Colon (tissue), 2 donors: ENCODE results near the gene ABCA7.

Source experiments
- FAIRE-seq: peaks from 2 replicates; lab custom pipeline; 2012; peaks lifted over from hg19 to GRCh38; lab: Jason Lieb, UNC
- donor health status: control.
- donor health status: control.

ABCA7 gene

DNA sequence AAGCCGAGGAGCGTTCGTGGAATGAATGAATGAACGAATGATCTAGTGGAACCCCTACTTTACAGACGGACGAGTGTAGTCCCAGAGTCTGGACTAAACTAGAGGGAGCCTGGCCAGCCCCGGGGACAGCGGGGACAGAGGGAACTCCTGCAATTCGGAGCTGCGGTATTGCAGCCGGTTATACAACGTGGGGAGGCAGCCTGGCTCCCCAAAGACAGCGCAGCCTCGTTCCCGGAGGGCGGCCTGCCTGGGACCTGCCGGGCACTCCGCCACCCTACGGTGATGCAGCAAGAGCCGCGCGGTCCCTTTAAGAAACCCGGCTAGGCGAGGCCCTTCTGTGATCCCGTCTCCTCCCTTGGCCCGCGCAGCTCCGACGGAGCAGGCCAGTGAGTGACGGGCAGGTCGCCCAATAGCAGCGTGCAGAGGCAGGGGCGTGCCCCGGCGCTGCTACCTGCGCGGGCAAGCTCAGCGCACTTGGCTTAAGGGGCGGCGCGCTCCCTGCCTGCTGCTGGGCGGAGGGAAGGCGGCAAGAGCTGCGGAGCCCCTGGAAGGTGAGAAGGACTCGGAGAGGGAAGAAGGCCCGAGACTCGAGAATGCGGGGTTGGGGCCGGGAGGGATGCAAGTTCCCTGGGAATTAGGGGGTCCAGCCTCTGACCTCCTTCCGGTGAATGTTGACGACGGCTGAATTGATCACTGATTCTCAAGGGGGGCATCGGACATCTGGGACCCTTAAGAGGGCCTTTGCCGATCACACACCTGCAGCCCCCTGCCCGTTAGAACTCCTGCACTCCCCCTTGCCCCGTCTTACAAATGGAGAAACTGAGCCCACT is at the start of gene ABCA7:
TSS of gene ABCA7 (plus strand) at position 462 of the 830 bp plus-strand sequence. CDS start 1,255 bp downstream, outside the sequence.
- no peak for FAIRE-seq

DNA sequence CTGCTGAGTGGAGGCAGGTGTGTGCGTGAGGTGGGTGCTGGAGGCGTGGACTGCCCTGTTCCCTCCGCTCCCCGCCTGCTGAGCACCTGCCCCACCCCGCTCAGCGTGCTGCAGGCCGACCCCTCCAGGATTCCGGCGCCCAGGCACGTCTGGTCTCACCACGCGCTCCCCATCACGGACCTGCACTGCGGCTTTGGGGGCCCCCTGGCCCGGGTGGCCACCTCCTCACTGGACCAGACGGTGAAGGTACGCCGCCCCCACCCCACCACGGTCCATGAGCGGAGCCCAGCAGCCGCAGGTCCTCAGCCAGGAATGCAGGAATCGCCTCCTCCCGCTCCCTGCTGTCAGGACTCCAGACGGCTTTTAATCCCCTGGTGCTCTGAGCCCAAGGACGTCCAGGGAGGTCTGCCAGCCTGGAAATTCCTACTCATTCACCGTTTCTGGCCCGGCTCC is 49.8 kb upstream of the ABCA7 start:
- FAIRE-seq, result no peak

- no peak for FAIRE-seq
Observed at GRCh38 chr19:990746-991145, 49.2 kb upstream of the ABCA7 start.

DNA sequence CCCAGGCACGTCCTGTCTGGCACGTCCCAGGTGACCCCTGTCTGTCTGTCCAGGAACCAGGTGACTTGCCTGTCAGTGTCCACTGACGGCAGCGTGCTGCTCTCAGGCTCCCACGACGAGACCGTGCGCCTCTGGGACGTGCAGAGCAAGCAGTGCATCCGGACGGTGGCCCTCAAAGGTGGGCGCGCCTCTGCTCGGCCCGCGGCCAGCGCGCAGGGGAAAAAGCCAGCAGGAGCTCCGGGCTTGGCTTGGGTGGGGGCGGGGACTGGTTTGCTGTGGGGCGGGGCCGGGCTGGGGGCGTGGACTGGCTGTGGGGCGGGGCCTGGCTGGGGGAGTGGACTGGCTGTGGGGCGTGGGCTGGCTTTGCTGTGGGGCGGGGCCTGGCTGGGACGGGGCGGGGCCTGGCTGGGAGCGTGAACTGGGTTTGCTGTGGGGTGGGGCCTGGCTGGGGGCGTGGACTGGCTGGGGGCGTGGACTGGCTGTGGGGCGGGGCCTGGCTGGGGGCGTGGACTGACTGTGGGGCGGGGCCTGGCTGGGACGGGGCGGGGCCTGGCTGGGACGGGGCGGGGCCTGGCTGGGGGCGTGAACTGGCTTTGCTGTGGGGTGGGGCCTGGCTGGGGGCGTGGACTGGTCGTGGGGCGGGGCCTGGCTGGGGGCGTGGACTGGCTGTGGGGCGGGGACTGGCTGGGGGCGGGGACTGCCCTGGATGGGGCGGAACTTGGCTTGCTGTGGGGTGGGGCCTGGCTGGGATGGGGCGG is 48.6 kb upstream of the ABCA7 start:
- FAIRE-seq, result no peak

- no peak for FAIRE-seq
Observed at GRCh38 chr19:991932-992669, 47.8 kb upstream of the ABCA7 start.

DNA sequence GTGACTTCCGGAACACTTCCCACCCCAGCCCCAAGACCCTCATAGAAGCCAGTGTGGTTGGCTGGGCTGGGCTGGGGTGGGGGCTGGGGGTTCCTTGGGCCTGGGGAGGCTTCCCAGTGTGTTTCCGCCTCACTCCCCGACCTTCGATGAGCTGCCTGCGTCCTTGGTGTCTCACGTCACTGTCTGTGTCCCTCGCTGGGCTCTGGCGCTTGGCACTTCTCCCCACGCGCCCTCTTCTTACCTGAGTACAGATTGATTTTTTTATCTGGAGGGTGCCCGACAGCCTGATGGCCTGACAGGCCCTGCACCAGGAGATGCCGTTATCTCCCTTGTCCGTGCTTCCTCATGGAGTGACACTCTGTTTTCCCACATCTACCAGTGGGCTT is 47.2 kb upstream of the ABCA7 start:
- FAIRE-seq, result no peak

- no peak for FAIRE-seq
Observed at GRCh38 chr19:993361-993830, 46.5 kb upstream of the ABCA7 start.

DNA sequence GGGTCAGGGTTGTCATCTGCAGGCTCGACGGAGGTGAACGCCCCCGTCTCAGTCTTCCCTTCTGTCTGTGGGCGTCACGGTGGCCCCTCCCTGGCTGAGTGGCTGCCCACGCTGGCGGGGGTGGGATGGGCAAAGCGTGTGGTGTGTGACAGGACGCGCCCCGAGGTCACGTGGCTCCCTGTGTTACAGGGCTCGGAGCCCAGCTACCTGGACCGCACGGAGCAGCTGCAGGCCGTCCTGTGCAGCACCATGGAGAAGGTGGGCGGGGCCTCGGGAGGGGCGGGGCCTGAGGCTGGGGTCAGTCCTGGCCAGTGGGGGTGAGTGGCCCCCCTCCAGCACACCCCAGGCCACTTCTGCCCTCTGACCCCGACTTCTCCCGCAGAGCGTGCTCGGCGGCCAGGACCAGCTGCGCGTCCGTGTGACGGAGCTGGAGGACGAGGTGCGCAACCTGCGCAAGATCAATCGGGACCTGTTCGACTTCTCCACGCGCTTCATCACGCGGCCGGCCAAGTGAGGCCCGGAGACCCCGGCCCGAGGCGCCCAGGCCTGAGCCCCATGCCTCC is 46.0 kb upstream of the ABCA7 start:
- no peak for FAIRE-seq

GRCh38 chr19:994516-994915 is 45.4 kb upstream of the ABCA7 start:
- FAIRE-seq, result no peak

- FAIRE-seq, result no peak
Observed at GRCh38 chr19:995051-995827, 44.7 kb upstream of the ABCA7 start.

DNA sequence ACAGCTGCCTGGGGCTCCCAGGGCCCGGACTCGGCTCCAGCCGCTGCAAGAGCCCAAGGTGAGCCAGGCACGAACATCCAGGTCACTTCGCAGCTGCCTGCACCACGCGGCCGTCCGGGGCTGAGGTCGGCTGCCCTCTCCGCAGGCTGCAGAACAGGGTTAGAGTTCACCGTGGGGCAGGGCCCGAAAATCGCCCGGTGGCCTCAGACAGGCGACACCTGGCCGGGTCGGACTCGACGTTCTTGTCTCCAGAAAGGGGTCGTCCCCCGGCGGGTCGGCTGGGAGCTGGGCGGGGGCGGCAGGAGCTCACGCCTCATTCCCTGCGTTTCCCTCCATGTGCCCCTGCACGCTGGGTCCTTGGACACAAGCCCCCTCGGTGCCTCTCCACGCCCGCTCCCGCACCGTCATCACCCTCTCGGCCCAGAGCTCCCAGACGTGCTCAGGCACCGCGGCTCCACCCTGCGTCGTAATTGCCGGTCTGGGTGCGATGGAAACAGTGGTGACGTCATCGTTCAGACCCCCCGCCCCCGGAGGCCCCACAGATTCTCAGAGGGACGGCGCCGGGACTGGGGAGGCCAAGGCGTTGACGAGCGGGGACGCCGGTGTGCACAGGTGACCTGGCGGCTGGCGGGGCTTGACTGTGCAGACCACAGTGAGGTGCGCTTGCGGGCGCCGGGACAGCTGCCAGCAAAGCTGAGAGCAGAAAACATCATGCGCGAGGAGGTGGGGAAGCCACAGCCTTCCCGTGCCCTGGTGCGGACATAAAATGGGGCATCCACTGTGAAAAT is 43.7 kb upstream of the ABCA7 start:
- FAIRE-seq, result no peak

- FAIRE-seq, result no peak
Observed at GRCh38 chr19:998064-998463, 41.8 kb upstream of the ABCA7 start.

DNA sequence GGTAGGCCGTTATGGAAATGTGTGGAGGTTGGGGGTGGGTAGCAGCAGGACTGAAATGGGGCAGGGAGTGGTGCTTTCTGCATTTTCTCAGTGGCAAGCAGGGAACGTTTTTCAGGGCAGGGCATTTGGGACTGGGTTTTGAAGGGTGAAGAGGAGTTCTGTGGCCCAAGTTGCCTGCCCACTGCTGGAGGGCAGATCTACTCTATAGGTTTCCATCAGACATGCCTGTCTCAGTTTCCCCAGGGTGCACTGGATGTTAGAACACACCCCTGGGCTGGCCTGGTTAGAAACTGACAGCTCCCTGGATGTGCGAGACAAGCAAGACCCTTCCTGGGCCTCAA is 40.6 kb upstream of the ABCA7 start:
- FAIRE-seq, result no peak

DNA sequence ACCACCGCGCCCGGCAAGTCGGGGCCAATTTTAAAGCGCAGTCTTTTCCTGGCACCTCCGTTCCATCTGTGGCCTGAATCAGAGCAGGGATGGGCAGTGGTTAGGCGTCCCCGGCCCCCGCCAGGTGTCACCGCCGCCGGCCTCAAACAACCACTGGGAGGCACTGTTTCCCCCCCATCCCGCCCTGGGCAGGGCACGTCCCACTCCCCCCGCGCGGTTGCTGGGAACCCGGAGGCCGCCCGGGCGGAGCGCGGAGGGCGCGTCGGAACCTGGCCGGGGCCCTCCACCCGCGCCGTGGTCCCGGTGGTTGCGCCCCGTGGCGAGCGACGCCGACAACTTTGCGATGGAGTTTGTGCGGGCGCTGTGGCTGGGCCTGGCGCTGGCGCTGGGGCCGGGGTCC is 39.8 kb upstream of the ABCA7 start, which contains the start of gene GRIN3B:
TSS of gene GRIN3B (plus strand) at position 325 of the 400 bp plus-strand sequence. CDS start at position 344, 19 bp downstream.
- no peak for FAIRE-seq

DNA sequence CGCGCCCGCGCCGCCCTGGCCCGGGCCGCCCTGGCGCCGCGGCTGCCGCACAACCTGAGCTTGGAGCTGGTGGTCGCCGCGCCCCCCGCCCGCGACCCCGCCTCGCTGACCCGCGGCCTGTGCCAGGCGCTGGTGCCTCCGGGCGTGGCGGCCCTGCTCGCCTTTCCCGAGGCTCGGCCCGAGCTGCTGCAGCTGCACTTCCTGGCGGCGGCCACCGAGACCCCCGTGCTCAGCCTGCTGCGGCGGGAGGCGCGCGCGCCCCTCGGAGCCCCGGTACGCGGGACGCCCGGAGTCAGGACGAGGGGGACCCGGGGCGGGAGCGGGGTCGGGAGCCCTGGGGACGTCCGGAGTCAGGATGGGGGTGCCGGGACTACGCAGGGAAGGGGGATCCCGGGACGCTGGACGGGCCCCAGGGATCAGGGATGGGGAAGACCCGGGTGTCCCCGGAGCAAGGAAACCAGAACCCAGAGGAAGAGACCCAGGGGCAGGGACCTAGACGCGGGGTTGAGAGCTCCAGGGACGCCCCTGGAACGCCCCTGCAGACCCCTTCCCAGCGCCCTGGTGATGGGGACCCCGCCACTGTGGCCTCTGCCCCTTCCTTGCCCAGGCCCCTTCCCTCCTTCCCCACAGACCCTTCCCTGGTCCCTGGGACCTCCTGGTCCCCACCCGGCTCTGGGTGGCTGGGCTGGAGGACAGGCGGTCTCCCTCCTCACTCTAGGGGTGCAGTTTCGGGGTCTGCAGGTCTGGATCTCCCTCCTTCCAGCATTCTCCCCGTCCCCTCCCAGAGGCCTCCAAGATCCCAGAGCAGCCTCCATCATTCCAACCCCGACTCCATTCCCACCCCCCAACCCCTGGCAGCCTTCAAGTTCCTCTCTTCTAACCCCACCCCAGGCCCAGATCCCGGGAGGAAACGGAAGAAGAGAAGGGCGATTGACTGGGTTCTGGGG is 39.0 kb upstream of the ABCA7 start:
- no peak for FAIRE-seq

DNA sequence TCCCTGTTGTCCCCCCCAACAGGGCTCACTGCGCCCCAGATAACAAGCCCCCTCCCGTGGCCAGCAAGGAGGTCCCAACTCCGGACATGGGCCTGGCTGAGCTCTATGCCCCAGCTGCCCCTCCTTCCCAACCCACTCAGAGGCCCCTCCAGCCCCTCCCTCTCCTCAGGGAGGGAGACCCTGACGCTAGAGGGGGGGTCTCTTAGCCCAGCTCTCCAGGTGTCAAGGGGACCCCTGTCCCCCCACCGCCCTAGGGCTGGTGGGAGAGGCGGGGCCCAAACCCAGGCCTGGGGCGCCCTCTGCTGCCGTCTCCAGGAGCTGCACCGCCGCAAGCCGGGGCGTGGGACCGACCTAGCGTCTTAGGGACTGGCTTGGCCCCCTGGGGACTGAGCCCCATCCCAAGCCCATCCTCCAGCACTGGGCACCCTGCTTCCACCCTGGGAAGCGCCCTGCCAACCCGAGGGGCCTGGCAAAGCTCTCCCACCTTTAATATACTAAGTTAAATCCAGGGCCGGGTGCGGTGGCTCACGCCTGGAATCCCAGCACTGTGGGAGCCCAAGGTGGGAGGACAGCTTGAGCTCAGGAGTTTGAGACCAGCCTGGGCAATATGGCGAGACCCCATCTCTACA is 38.3 kb upstream of the ABCA7 start:
- no peak for FAIRE-seq

DNA sequence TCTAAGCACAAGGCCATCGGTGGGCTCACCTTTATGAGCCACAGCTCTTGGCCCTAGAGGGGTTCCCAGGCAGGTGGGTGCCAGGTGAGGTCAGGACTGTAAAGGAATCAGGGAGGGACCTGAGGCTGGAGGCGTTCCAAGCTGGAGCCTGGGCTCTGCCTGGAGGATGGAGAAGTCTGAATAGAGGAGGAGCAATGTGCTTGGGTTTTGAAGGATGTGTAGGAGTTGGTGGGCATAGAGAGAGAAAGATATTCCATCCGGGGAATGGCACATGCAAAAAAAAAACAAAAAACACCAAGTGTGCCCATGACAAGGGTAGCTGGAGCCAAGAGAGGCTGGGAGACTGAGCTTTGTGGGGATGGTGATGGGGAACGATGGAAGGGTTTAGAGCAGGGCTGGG is 37.3 kb upstream of the ABCA7 start:
- FAIRE-seq, result no peak

DNA sequence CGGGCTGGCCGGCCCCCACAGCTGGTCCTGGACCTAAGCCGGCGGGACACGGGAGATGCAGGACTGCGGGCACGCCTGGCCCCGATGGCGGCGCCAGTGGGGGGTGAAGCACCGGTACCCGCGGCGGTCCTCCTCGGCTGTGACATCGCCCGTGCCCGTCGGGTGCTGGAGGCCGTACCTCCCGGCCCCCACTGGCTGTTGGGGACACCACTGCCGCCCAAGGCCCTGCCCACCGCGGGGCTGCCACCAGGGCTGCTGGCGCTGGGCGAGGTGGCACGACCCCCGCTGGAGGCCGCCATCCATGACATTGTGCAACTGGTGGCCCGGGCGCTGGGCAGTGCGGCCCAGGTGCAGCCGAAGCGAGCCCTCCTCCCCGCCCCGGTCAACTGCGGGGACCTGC is 36.6 kb upstream of the ABCA7 start:
- no peak for FAIRE-seq

DNA sequence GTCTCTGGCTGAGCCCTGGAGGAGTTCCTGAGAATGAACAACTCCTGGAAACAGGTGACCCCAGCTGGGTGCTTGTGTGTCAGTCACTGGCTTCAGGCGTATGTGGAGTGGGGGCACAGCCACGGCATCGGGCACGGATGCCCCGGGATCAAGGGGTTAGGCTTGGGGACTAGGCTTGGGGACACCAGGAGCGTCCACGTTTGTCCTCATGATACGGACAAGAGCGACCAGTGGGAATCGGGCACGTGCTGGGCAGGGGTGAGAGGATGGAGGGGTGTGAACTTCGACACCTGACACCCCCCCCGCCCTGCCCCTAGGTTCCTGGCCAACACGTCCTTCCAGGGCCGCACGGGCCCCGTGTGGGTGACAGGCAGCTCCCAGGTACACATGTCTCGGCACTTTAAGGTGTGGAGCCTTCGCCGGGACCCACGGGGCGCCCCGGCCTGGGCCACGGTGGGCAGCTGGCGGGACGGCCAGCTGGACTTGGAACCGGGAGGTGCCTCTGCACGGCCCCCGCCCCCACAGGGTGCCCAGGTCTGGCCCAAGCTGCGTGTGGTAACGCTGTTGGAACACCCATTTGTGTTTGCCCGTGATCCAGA is 35.6 kb upstream of the ABCA7 start:
- FAIRE-seq, result no peak
